Effector memory CD4-positive, alpha-beta T cell (primary cell): ENCODE measurements around the gene TCN1.
A peak's percentile ranks its signal among the peaks of the same experiment; 100 is the strongest.
"Not testable (repeated sequence)": the region's sequence is repeated elsewhere in the genome, so short reads cannot be mapped to it uniquely, and the experiment has no call there.

Experiments
- DNase-seq, 3 donors: peaks; one replicate each; pipeline ENCODE4 v3.0.0-alpha.2; 2020
- H3K27ac ChIP-seq: 2 replicates; pipeline ENCODE4 v1.7.0; 2013; ENCODE audit warnings: mild to moderate bottlenecking, low read length, moderate library complexity; ENCODE audit not compliant: insufficient read depth, poor library complexity, severe bottlenecking
- H3K27me3 ChIP-seq: replicated peaks from 2 replicates; pipeline ENCODE4 v1.7.0; 2013; ENCODE audit warnings: mild to moderate bottlenecking, low read length; ENCODE audit not compliant: insufficient read depth, control insufficient read depth, poor library complexity, severe bottlenecking
- H3K36me3 ChIP-seq: 2 replicates; pipeline ENCODE4 v1.7.0; 2013; ENCODE audit warnings: mild to moderate bottlenecking, low read length, moderate library complexity; ENCODE audit not compliant: control insufficient read depth, insufficient read depth
- H3K4me1 ChIP-seq: 2 replicates; pipeline ENCODE4 v1.7.0; 2013; ENCODE audit warnings: low read length, mild to moderate bottlenecking; ENCODE audit not compliant: control insufficient read depth, insufficient read depth, poor library complexity, severe bottlenecking
- H3K4me3 ChIP-seq: 2 replicates; pipeline ENCODE4 v1.7.0; 2013; ENCODE audit warnings: low read length, low read depth, mild to moderate bottlenecking; ENCODE audit not compliant: insufficient read depth, poor library complexity, severe bottlenecking
- H3K9me3 ChIP-seq: 2 replicates; pipeline ENCODE4 v1.7.0; 2013; ENCODE audit warnings: mild to moderate bottlenecking, low read length, moderate library complexity; ENCODE audit not compliant: control insufficient read depth

The TCN1 gene

DNA sequence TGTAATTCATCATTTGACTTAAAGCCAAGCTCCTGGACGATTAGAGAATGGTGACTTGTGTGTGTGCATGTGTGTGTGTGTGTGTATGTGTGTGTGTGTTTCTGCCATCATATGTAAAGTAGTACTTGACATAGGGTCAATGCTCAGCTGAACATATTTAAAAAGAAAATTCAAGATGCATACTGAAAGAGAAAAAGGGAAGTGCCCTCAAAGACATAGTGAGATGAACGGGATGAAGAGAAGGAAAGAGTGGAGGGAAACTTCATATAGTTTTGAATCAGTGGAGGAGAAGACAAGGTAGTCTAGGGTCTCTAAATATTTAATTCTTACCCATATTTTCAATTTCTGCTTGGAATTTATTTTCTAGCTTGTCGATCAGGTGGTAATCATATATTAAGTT, 4.0 kb downstream of the TCN1 start:
- no peaks in the 10 kb centered on the region for H3K27me3 ChIP-seq
- H3K9me3 ChIP-seq: no peaks in the 10 kb centered on the region
- H3K4me3 ChIP-seq: no peak overlapping the region
- H3K27ac ChIP-seq: no peak overlapping the region
- H3K4me1 ChIP-seq: no peaks in the 10 kb centered on the region
- no peaks in the 10 kb centered on the region for H3K36me3 ChIP-seq
- DNase-seq: no peak

DNA sequence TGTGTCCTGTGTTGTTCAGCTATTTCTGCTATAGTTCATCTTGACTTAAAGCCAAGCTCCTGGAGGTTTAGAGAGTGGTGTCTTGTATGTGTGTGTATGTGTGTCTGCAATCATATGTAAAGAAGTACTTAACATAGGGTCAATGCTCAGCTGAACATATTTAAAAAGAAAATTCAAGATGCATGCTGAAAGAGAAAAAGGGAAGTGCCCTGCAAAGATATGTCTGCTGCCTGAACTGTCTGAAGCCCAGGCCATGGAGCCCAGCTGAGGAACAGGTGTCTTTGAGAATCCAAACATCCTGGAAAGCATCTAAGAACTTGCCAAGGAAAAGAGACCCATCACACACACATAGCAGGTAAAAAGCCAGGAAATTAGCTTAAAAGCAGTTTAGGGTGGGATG, 6.6 kb downstream of the TCN1 start:
- Histone ChIP-seq H3K4me1 (no peaks in the 10 kb centered on the region), H3K27me3 (no peaks in the 10 kb centered on the region), H3K9me3 (no peaks in the 10 kb centered on the region), H3K4me3 (no peak overlapping the region), H3K36me3 (no peaks in the 10 kb centered on the region), H3K27ac (no peak overlapping the region)
- DNase-seq: no peak

DNA sequence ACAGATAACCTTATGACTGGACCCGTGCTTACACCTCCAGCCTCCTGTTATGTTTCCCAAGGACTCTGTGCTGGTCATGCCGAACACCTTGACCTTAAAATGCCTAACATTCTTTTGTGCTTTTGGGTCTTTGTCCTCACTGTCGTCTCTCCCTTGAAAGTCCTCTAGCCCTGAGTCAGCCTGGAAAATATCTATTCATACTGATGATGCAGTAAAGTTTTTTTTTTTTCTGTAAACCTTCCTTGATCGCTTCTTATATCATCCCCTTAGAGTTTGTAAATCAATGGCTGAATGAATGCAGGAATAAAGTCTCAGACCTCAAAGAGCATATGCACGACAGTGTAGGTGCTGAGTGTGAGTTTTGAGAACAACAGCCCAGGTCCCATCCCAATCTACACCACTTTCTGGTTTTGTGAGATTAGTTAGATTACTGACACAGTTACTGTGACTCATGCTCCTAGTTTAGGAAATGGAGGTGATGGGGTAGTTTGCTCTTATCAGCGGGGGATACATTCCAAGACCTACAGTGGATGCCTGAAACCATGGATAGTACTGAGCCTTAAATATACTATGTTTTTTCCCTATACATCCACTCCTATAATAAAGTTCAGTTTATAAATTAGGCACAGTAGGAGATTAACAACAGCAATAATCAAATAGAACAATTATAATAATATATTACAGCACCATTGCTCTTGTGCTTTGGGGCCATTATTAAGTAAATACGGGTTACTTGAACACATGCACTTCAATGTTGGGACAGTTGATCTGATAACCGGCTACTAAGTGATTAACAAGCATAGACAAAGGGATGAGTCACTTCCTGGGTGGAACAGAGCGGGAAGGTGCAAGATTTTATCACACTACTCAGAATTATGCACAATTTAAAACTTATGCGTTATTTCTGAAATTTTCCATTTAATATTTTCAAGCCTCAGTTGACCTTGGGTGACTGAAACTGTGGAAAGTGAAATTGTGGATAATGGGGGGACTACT, 8.6 kb downstream of the TCN1 start:
- Histone ChIP-seq H3K36me3 (no peaks in the 10 kb centered on the region), H3K4me1 (no peaks in the 10 kb centered on the region), H3K27ac (no peak overlapping the region), H3K9me3 (no peaks in the 10 kb centered on the region), H3K27me3 (no peaks in the 10 kb centered on the region), H3K4me3 (no peak overlapping the region)
- peak in 1 of 3 donors; percentile 4 for DNase-seq

DNA sequence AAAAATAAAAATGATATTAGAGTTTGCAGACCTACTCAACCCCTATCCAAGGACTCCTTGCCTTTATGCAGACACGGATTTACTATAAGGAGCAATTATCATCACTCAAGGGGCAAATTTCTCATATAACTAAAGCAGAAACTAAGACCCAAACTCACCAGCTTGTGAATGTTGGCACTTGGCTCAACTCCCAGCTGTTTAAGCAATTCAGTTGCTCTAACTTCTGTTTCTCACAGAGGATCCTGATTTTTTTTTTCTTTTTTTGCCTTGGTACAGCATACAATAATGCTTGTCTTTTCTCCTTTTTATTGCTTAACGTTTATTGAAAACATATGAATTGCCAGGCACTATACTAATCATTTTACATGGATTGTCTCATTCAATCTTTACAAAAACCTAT, 11.4 kb downstream of the TCN1 start:
- Histone ChIP-seq H3K4me1 (no peaks in the 10 kb centered on the region), H3K27ac (no peak overlapping the region), H3K27me3 (no peaks in the 10 kb centered on the region), H3K36me3 (no peaks in the 10 kb centered on the region), H3K9me3 (no peaks in the 10 kb centered on the region), H3K4me3 (no peak overlapping the region)
- no peak for DNase-seq

- DNase-seq, H3K4me1 ChIP-seq, H3K36me3 ChIP-seq, H3K9me3 ChIP-seq, H3K4me3 ChIP-seq, H3K27me3 ChIP-seq, H3K27ac ChIP-seq: not testable (repeated sequence)
Observed at GRCh38 chr11:59851416-59851815, 14.9 kb downstream of the TCN1 start.

DNA sequence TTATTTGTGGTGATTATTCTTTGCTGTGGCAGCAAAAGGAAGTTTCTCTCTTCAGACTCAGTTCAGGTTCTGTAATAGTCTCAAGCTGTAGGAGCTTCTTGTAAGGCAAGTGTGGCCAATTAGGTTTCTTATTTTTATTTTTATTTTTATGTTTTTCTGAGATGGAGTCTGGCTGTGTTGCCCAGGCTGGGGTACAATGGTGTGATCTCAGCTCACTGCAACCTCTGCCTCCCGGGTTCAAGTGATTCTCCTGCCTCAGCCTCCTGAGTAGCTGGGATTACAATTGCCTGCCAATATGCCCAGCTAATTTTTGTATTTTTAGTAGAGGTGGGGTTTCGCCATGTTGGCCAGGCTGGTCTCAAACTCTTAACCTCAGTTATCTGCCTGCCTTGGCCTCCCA, 16.7 kb downstream of the TCN1 start:
- not testable (repeated sequence) for H3K4me3 ChIP-seq, H3K27ac ChIP-seq, H3K9me3 ChIP-seq, DNase-seq, H3K27me3 ChIP-seq, H3K36me3 ChIP-seq, H3K4me1 ChIP-seq

GRCh38 chr11:59849129-59849528, 17.2 kb downstream of the TCN1 start:
- Histone ChIP-seq H3K4me3 (no peak overlapping the region), H3K27me3 (no peaks in the 10 kb centered on the region), H3K27ac (no peak overlapping the region), H3K36me3 (no peaks in the 10 kb centered on the region), H3K4me1 (no peaks in the 10 kb centered on the region), H3K9me3 (no peaks in the 10 kb centered on the region)
- no peak for DNase-seq

DNA sequence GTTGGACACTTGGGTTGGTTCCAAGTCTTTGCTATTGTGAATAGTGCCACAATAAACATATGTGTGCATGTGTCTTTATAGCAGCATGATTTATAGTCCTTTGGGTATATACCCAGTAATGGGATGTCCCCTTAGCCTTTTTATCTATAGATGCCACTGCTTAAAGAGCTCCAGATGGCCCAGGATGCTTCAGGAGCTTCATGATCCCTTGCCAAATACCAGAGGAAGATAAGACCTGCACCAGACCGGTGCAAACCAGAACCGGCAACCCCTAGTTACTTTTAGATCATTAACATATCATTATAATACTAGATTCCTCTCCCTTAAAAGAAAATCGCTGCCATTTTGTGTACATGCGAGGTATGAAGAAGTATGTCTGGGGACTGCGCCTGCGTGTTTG, 17.8 kb downstream of the TCN1 start:
- H3K27me3 ChIP-seq, H3K9me3 ChIP-seq, DNase-seq, H3K4me3 ChIP-seq, H3K36me3 ChIP-seq, H3K27ac ChIP-seq, H3K4me1 ChIP-seq: not testable (repeated sequence)

DNA sequence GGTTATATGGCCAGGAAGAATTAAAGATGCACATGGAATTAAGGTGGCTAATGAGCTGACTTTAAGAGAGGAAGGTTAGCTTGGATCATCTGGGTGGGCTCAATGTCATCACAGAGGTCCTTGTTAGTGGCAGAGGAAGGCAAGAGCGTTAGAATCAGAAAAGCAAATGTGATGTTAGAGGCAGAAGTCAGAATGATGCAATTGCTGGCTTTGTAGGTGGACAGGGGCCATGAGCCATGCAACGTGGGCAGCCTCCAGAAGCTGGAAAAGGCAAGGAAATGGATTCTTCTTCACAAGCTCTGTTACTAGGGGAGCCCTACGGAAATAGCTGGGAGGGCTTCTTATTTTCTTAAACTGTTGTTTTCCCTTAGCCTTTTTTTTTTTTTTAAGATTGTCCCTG, 18.7 kb downstream of the TCN1 start:
- H3K4me3 ChIP-seq: no peak overlapping the region
- H3K36me3 ChIP-seq: no peaks in the 10 kb centered on the region
- no peaks in the 10 kb centered on the region for H3K4me1 ChIP-seq
- no peaks in the 10 kb centered on the region for H3K27me3 ChIP-seq
- no peak for DNase-seq
- no peaks in the 10 kb centered on the region for H3K9me3 ChIP-seq
- no peak overlapping the region for H3K27ac ChIP-seq

- H3K36me3 ChIP-seq: no peaks in the 10 kb centered on the region
- DNase-seq: no peak
- H3K27ac ChIP-seq: no peak overlapping the region
- H3K4me1 ChIP-seq: no peaks in the 10 kb centered on the region
- H3K27me3 ChIP-seq: no peaks in the 10 kb centered on the region
- H3K9me3 ChIP-seq: no peaks in the 10 kb centered on the region
- no peak overlapping the region for H3K4me3 ChIP-seq
Observed at GRCh38 chr11:59846556-59846955, 19.7 kb downstream of the TCN1 start.
